ENCODE measurements around the gene ASTL. TPM values are rescaled to one million over a fixed set of nuclear protein-coding genes. Genes with fewer than 3 reads are reported as not detected.
A peak's percentile ranks its signal among the peaks of the same experiment; 100 is the strongest.

Gene ASTL
- total and polyA plus RNA-seq, 2 experiments from 2014 or later: not detected

- Histone ChIP-seq H3F3A (ENCODE audit: insufficient read depth) (peaks cover 6% of the 10 kb centered on the region; the same call in 1 of the 2 replicates), H2AFZ (peak overlapping the region; percentile 27; the same call in 1 of the 2 replicates), H3K27ac (peak overlapping the region; percentile 38), H3K27me3 (replicated peaks; ENCODE audit: insufficient read depth) (no peaks in the 10 kb centered on the region), H3K9me3 (ENCODE audit: low read depth) (no peaks in the 10 kb centered on the region), H3K4me3 (no peak overlapping the region), H3K4me1 (ENCODE audit: insufficient read depth) (peaks cover 9% of the 10 kb centered on the region; the same call in 1 of the 2 replicates), H3K36me3 (ENCODE audit: low read depth) (no peaks in the 10 kb centered on the region), H3K79me2 (ENCODE audit: insufficient read depth) (no peaks in the 10 kb centered on the region), H4K20me1 (ENCODE audit: insufficient read depth) (no peaks in the 10 kb centered on the region), H3K4me2 (ENCODE audit: unreplicated experiment) (no peak overlapping the region), H3K9ac (peak overlapping the region; percentile 52; the same call in 1 of the 2 replicates), H3K9me2 (ENCODE audit: insufficient read depth) (no peaks in the 10 kb centered on the region)
- in situ Hi-C loops (cut with MboI): no loop called here
- peak; percentile 93 for DNase-seq
- TF ChIP-seq EZH2 (IDR thresholded peaks at IDR 0.05; ENCODE audit: insufficient read depth, poor library complexity, severe bottlenecking) (no peak), EZH2phosphoT487 (IDR thresholded peaks at IDR 0.05; ENCODE audit: insufficient read depth, low read depth) (no peak)
- WGBS, 2 experiments (ENCODE audit: low coverage in 1 of 2, low lambda C conversion rate in 2 of 2, missing lambda C conversion rate in 2 of 2): 46 to 48% methylated on average over 27 to 29 of the region's 29 CpGs
These were observed 10.3 kb upstream of the ASTL start for GRCh38 chr2:96148410-96149217.

- Histone ChIP-seq H3K27me3 (replicated peaks; ENCODE audit: insufficient read depth) (no peaks in the 10 kb centered on the region), H3K27ac (peak overlapping the region; percentile 27; the same call in 1 of the 2 replicates), H2AFZ (no peak overlapping the region), H3K36me3 (ENCODE audit: low read depth) (no peaks in the 10 kb centered on the region), H3K9me2 (ENCODE audit: insufficient read depth) (no peaks in the 10 kb centered on the region), H3K4me3 (no peak overlapping the region), H3K9me3 (ENCODE audit: low read depth) (no peaks in the 10 kb centered on the region), H4K20me1 (ENCODE audit: insufficient read depth) (no peaks in the 10 kb centered on the region), H3K4me1 (ENCODE audit: insufficient read depth) (peaks cover 9% of the 10 kb centered on the region; the same call in 1 of the 2 replicates), H3K79me2 (ENCODE audit: insufficient read depth) (no peaks in the 10 kb centered on the region), H3K4me2 (ENCODE audit: unreplicated experiment) (no peak overlapping the region), H3F3A (ENCODE audit: insufficient read depth) (peaks cover 6% of the 10 kb centered on the region; the same call in 1 of the 2 replicates), H3K9ac (no peak overlapping the region)
- DNase-seq: no peak
- in situ Hi-C loops (cut with MboI): no loop called here
- no peak for TF ChIP-seq EZH2 (IDR thresholded peaks at IDR 0.05; ENCODE audit: insufficient read depth, poor library complexity, severe bottlenecking)
- no peak for TF ChIP-seq EZH2phosphoT487 (IDR thresholded peaks at IDR 0.05; ENCODE audit: insufficient read depth, low read depth)
- 72 to 81% methylated on average over 9 of the region's 9 CpGs for WGBS, 2 experiments (ENCODE audit: low coverage in 1 of 2, low lambda C conversion rate in 2 of 2, missing lambda C conversion rate in 2 of 2)
These were observed 9.4 kb upstream of the ASTL start for GRCh38 chr2:96147593-96148201.

- in situ Hi-C loops (cut with MboI): no loop called here
- no peaks in the 10 kb centered on the region for H3K79me2 ChIP-seq (ENCODE audit: insufficient read depth)
- no peaks in the 10 kb centered on the region for H4K20me1 ChIP-seq (ENCODE audit: insufficient read depth)
- no peaks in the 10 kb centered on the region for H3K27me3 ChIP-seq (replicated peaks; ENCODE audit: insufficient read depth)
- WGBS, 2 experiments (ENCODE audit: low coverage in 1 of 2, low lambda C conversion rate in 2 of 2, missing lambda C conversion rate in 2 of 2): 80 to 83% methylated on average over 9 of the region's 9 CpGs
- H3F3A ChIP-seq (ENCODE audit: insufficient read depth): peaks cover 6% of the 10 kb centered on the region; the same call in 1 of the 2 replicates
- H3K4me3 ChIP-seq: no peak overlapping the region
- 0 out of 2 replicates have a peak overlapping the region, but pooled peaks have one; percentile 27 for H3K27ac ChIP-seq
- no peak overlapping the region for H3K4me2 ChIP-seq (ENCODE audit: unreplicated experiment)
- H2AFZ ChIP-seq: no peak overlapping the region
- H3K9me2 ChIP-seq (ENCODE audit: insufficient read depth): no peaks in the 10 kb centered on the region
- H3K36me3 ChIP-seq (ENCODE audit: low read depth): no peaks in the 10 kb centered on the region
- no peaks in the 10 kb centered on the region for H3K9me3 ChIP-seq (ENCODE audit: low read depth)
- H3K9ac ChIP-seq: no peak overlapping the region
- TF ChIP-seq EZH2phosphoT487 (IDR thresholded peaks at IDR 0.05; ENCODE audit: insufficient read depth, low read depth) (no peak), EZH2 (IDR thresholded peaks at IDR 0.05; ENCODE audit: insufficient read depth, poor library complexity, severe bottlenecking) (no peak)
- peaks cover 9% of the 10 kb centered on the region; the same call in 1 of the 2 replicates for H3K4me1 ChIP-seq (ENCODE audit: insufficient read depth)
- peak; percentile 45 for DNase-seq
These were observed 8.7 kb upstream of the ASTL start for GRCh38 chr2:96146881-96147592.

Measured in GM23248 (cell line).